ENCODE measurements around the gene OR2F1. TPM values are rescaled to one million over a fixed set of nuclear protein-coding genes. Genes with fewer than 3 reads are reported as not detected.

OR2F1 gene
- total RNA-seq, 1 donor from 2014 or later, result not detected

DNA sequence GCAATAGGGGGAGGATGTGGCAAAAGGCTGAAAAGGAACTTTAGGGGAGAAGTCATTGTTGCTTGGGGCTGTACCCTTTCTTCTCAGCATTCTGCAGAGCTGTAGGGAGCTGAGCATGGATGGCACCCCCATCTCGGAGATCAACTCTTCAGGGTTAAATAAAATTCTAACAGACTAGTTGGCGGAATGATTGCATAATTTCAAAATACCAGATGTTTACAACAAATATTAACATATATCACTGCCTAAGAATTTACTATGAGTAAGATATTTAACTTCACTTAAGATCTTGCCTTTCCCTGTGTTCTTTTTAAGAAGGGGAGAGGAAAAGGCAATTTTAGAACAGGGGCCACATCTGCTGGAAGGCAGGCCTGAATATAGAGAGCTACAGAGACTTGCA lies 509 bp upstream of the OR2F1 start:
- H3K4me3 ChIP-seq (ENCODE audit: low read depth, low read length), result no peak overlapping the region
- no peak for TF ChIP-seq CTCF (conservative IDR thresholded peaks at IDR 0.05; ENCODE audit: low read depth, low read length)
- DNase-seq (ENCODE audit: low read depth), result no peak

DNA sequence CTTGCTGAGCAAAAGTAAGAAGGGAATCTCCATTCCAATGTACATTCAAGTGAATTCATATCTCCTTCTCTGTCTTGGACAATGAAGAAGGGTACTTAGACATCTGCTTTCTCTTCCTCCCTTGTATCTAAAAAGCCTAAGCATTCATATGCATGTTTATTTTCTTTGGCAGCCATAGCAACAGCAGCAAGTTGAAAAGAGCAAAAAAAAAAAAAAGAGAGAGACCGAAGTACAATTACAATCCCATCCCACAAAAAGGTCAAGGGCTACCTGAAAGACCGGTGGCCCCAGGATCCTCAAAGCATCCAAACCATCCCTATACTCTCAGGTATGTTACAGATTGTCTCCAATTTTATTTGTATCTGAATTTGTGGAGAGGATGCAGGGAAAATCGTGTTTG lies 4.1 kb downstream of the OR2F1 start:
- TF ChIP-seq CTCF (conservative IDR thresholded peaks at IDR 0.05; ENCODE audit: low read depth, low read length), result no peak

GRCh38 chr7:143960813-143961610 lies 6.4 kb downstream of the OR2F1 start:
- TF ChIP-seq CTCF (conservative IDR thresholded peaks at IDR 0.05; ENCODE audit: low read depth, low read length), result no peak
- DNase-seq (ENCODE audit: low read depth), result no peak
- no peak overlapping the region for H3K4me3 ChIP-seq (ENCODE audit: low read depth, low read length)

More for the DNA sequence above, 4.1 kb downstream of the OR2F1 start:
- no peak for DNase-seq (ENCODE audit: low read depth)
- no peak overlapping the region for H3K4me3 ChIP-seq (ENCODE audit: low read depth, low read length)

- no peak for TF ChIP-seq CTCF (conservative IDR thresholded peaks at IDR 0.05; ENCODE audit: low read depth, low read length)
- H3K4me3 ChIP-seq (ENCODE audit: low read depth, low read length), result no peak overlapping the region
- no peak for DNase-seq (ENCODE audit: low read depth)
Measured at GRCh38 chr7:143965280-143965679, 10.6 kb downstream of the OR2F1 start.

DNA sequence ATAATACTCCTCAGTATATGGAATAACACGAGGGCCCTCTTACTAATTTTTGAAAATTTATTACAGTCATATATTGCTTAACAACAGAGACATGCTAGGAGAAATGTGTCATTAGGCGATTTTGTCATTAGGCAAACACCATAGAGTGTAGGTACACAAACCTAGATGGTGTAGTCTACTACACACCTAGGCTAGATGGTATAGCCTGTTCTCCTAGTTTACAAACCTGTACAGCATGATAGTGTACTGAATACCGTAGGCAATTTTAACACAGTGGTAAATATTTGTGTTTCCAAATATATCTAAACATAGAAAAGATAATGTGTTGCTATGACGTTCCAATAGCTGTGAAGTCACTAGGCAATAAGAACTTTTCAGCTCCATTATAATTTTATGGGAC lies 12.8 kb downstream of the OR2F1 start:
- no peak for DNase-seq (ENCODE audit: low read depth)

DNA sequence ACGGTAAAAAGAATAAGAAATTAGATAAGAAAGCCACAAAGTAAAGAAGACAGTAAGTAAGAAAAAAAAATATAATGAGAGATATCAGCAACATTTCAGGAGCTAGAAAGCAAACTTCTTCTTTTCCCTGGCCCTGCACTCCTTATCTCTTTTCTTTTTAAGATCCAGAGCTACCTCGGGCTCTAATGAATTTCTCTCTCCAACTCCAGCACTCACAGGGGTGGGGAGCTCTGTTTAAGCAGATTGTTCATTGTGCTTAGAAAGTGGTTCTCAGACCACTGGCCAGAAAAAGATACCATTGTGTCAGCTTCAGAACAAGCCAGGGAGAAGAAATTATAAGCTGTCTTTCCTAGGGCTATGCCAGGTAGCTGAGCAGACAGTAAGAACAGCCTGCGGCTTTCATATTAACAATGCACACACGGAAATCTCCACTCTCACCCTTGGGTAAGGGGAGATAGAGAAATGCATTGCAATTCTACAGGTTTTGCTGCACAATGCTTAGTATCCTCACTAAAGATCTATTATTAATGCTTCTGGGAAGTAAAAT lies 19.3 kb downstream of the OR2F1 start:
- H3K4me3 ChIP-seq (ENCODE audit: low read depth, low read length), result no peak overlapping the region
- no peak for DNase-seq (ENCODE audit: low read depth)
- no peak for TF ChIP-seq CTCF (conservative IDR thresholded peaks at IDR 0.05; ENCODE audit: low read depth, low read length)

More for the DNA sequence above, 12.8 kb downstream of the OR2F1 start:
- no peak overlapping the region for H3K4me3 ChIP-seq (ENCODE audit: low read depth, low read length)
- no peak for TF ChIP-seq CTCF (conservative IDR thresholded peaks at IDR 0.05; ENCODE audit: low read depth, low read length)

- no peak for DNase-seq (ENCODE audit: low read depth)
- TF ChIP-seq CTCF (conservative IDR thresholded peaks at IDR 0.05; ENCODE audit: low read depth, low read length), result no peak
Measured at GRCh38 chr7:143974459-143974858, 19.8 kb downstream of the OR2F1 start.

More at GRCh38 chr7:143974459-143974858, 19.8 kb downstream of the OR2F1 start:
- H3K4me3 ChIP-seq (ENCODE audit: low read depth, low read length), result no peak overlapping the region
